Astrocyte of the cerebellum (primary cell): ENCODE results near the gene CCDC144A.
"Not testable (repeated sequence)": the region's sequence is repeated elsewhere in the genome, so short reads cannot be mapped to it uniquely, and the experiment has no call there.

ENCODE experiments used
- DNase-seq: peaks from one replicate; pipeline ENCODE4 v3.0.0-alpha.2; 2011; ENCODE audit warnings: low read depth
- H3K4me3 ChIP-seq: 2 replicates; pipeline ENCODE4 v1.5.1; 2011; ENCODE audit warnings: mild to moderate bottlenecking, low read depth, low read length, moderate library complexity
- CTCF ChIP-seq: IDR thresholded peaks from 2 replicates; pipeline ENCODE4 v1.5.1; 2012; ENCODE audit warnings: low read length, low read depth, moderate library complexity, mild to moderate bottlenecking; ENCODE audit errors: missing control alignments
- in situ Hi-C: cut with HindIII; loops from 2 replicates; pipeline ENCODE4 v1.10.0; 2017; ENCODE audit warnings: low sequenced_read_pairs

Gene CCDC144A

DNA sequence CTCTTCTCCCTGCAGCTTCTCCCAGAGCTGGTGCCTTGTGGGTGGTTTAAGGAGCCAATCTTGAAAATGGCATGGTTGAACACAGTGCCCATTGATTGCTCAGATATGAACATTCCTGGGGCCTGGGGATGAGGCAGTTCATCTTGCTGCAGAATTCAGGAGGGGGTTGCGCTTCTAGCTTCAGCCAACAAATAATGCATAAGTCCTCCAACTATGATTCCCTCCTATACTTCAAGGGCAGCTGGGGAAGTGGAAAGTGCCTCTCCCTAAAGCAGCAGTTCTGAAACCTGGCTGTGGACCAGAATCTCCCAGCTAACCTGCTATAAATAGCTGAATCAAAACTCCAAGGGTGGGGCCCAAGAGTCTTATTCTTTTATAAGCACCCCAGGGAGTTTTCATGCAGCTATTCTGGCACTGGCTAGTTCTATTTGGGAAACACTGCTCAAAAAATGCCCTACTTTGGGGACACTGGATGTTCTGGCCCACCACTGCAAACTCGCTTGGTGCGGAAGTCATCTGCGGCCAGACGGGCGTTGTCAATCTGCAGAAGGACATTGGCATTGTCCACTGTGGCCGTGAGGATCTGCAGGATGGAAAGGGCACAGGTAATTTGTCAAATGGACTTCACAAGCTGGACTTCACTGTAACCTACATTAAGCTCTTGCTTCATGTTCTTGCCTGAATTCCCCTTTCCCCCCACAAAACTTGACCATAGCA lies 130.3 kb downstream of the CCDC144A start:
- H3K4me3 ChIP-seq = no peak overlapping the region
- in situ Hi-C loops = no loop called here
- TF ChIP-seq CTCF = no peak
- no peak for DNase-seq

GRCh38 chr17:16820979-16821543 lies 131.0 kb downstream of the CCDC144A start:
- H3K4me3 ChIP-seq = no peak overlapping the region
- DNase-seq = no peak
- in situ Hi-C loops = no loop called here
- no peak for TF ChIP-seq CTCF

- in situ Hi-C loops, H3K4me3 ChIP-seq, DNase-seq: not testable (repeated sequence)
These were observed 132.1 kb downstream of the CCDC144A start for GRCh38 chr17:16822133-16822532.

DNA sequence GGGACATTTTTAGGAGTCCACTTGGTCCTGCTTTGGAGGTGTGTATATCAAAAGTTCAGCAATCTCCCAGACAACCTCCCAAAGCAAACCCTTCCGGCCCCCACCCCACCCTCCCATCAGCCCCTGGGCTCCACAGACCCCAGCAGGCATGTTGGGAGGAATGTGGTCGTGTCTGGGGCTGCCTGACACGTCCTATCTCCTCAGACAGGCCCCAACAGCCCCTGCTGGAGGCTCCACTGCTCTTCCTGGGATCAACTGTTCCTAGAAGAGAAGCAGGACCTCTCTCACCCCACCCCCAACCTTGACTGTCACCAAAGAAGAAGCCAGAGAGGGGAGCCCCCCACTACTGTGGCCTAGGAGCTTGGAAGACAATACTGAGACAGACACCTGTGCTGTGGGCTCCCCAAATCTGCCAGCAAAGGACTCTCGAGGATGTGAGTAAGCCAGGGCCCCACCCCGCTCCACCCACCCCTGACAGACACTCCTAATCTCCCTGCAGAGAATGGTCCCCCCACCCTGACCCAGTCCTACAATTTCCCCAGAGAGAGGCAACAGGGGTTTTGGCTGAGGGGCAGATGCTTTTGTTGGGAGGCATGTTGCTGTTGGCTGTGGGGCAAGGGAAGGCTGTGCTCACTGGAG lies 133.8 kb downstream of the CCDC144A start:
- DNase-seq, in situ Hi-C loops, H3K4me3 ChIP-seq: not testable (repeated sequence)
